ENCODE results near the gene TMED5. TPM values are rescaled to one million over a fixed set of nuclear protein-coding genes. Genes with fewer than 3 reads are reported as not detected.

Gene TMED5
- total RNA-seq, 1 donor from 2014 or later, result 38.3 TPM

- DNase-seq (ENCODE audit: low read depth, low spot score), result no peak
- Mint-ChIP-seq H3K4me1 (no peaks in the 10 kb centered on the region), H3K27me3 (ENCODE audit: low read depth) (no peaks in the 10 kb centered on the region), H3K27ac (ENCODE audit: unreplicated experiment) (no peak overlapping the region), H3K4me3 (no peak overlapping the region), H3K36me3 (ENCODE audit: low read depth) (peaks cover 8% of the 10 kb centered on the region), H3K9me3 (no peaks in the 10 kb centered on the region)
- no peak for TF ChIP-seq CTCF (conservative IDR thresholded peaks at IDR 0.05)
Measured at GRCh38 chr1:93120614-93121013, 59.6 kb downstream of the TMED5 start.

- Mint-ChIP-seq H3K27ac (ENCODE audit: unreplicated experiment) (no peak overlapping the region), H3K4me3 (no peak overlapping the region), H3K9me3 (no peaks in the 10 kb centered on the region), H3K36me3 (ENCODE audit: low read depth) (peaks cover 15% of the 10 kb centered on the region), H3K4me1 (peaks cover 3% of the 10 kb centered on the region), H3K27me3 (ENCODE audit: low read depth) (no peaks in the 10 kb centered on the region)
- TF ChIP-seq CTCF (conservative IDR thresholded peaks at IDR 0.05), result no peak
- DNase-seq (ENCODE audit: low read depth, low spot score), result no peak
Measured at GRCh38 chr1:93114391-93114790, 65.8 kb downstream of the TMED5 start.

- DNase-seq (ENCODE audit: low read depth, low spot score), result no peak
- TF ChIP-seq CTCF (conservative IDR thresholded peaks at IDR 0.05), result no peak
- peaks cover 5% of the 10 kb centered on the region for H3K9me3 Mint-ChIP-seq
- no peaks in the 10 kb centered on the region for H3K27me3 Mint-ChIP-seq (ENCODE audit: low read depth)
- H3K27ac Mint-ChIP-seq (ENCODE audit: unreplicated experiment), result no peak overlapping the region
- H3K4me3 Mint-ChIP-seq, result no peak overlapping the region
- peaks cover 3% of the 10 kb centered on the region for H3K4me1 Mint-ChIP-seq
- peaks cover 20% of the 10 kb centered on the region for H3K36me3 Mint-ChIP-seq (ENCODE audit: low read depth)
Measured at GRCh38 chr1:93113127-93113526, 67.1 kb downstream of the TMED5 start.

- no peak for DNase-seq (ENCODE audit: low read depth, low spot score)
- peaks cover 31% of the 10 kb centered on the region for H3K36me3 Mint-ChIP-seq (ENCODE audit: low read depth)
- TF ChIP-seq CTCF (conservative IDR thresholded peaks at IDR 0.05), result no peak
- H3K4me1 Mint-ChIP-seq, result peaks cover 3% of the 10 kb centered on the region
- no peak overlapping the region for H3K4me3 Mint-ChIP-seq
- H3K9me3 Mint-ChIP-seq, result peaks cover 9% of the 10 kb centered on the region
- H3K27me3 Mint-ChIP-seq (ENCODE audit: low read depth), result no peaks in the 10 kb centered on the region
- no peak overlapping the region for H3K27ac Mint-ChIP-seq (ENCODE audit: unreplicated experiment)
Measured at GRCh38 chr1:93111561-93111960, 68.7 kb downstream of the TMED5 start.

GRCh38 chr1:93111065-93111464, 69.1 kb downstream of the TMED5 start:
- Mint-ChIP-seq H3K27ac (ENCODE audit: unreplicated experiment) (no peak overlapping the region), H3K27me3 (ENCODE audit: low read depth) (no peaks in the 10 kb centered on the region), H3K4me1 (peaks cover 3% of the 10 kb centered on the region), H3K9me3 (peaks cover 9% of the 10 kb centered on the region), H3K4me3 (no peak overlapping the region), H3K36me3 (ENCODE audit: low read depth) (peaks cover 31% of the 10 kb centered on the region)
- DNase-seq (ENCODE audit: low read depth, low spot score), result no peak
- no peak for TF ChIP-seq CTCF (conservative IDR thresholded peaks at IDR 0.05)

- Mint-ChIP-seq H3K9me3 (peaks cover 9% of the 10 kb centered on the region), H3K36me3 (ENCODE audit: low read depth) (peaks cover 40% of the 10 kb centered on the region), H3K27ac (ENCODE audit: unreplicated experiment) (no peak overlapping the region), H3K27me3 (ENCODE audit: low read depth) (no peaks in the 10 kb centered on the region), H3K4me1 (peaks cover 3% of the 10 kb centered on the region), H3K4me3 (no peak overlapping the region)
- DNase-seq (ENCODE audit: low read depth, low spot score), result no peak
- TF ChIP-seq CTCF (conservative IDR thresholded peaks at IDR 0.05), result no peak
Measured at GRCh38 chr1:93109578-93109977, 70.6 kb downstream of the TMED5 start.

Measured in neural crest cell (in vitro differentiated cells).